ENCODE results near the gene BROX.

The BROX gene

GRCh38 chr1:222757646-222758268 is 45.4 kb downstream of the BROX start:
- POLR2A ChIA-PET, result no interaction called here
- no peak overlapping the region for H3K4me3 ChIP-seq (ENCODE audit: low read depth, low read length)
- H3K27ac ChIP-seq (ENCODE audit: extremely low read depth, low read depth, low read length), result no peak overlapping the region
- TF ChIP-seq ZBTB26 (tag by site-specific recombination; optimal IDR thresholded peaks at IDR 0.05) (no peak), HIC1 (tag by site-specific recombination; IDR thresholded peaks at IDR 0.05) (no peak), ZNF449 (tag by site-specific recombination; IDR thresholded peaks at IDR 0.05) (no peak), GLIS1 (tag by site-specific recombination; IDR thresholded peaks at IDR 0.05) (no peak), ZBTB17 (tag by site-specific recombination; IDR thresholded peaks at IDR 0.05) (no peak), ZNF654 (tag by site-specific recombination; IDR thresholded peaks at IDR 0.05; ENCODE audit: low read depth) (no peak)
- CTCF ChIA-PET, result interaction anchor here (0.6 to 1.2 kb wide), 3 partner anchors 58 to 606 kb away, joined by 3 to 4 read pairs (median 3); no protein-coding TSS in a partner anchor
- no peaks in the 10 kb centered on the region for H3K9me3 ChIP-seq (ENCODE audit: control insufficient read depth, insufficient read depth, low read depth, low read length)
- no peaks in the 10 kb centered on the region for H3K4me1 ChIP-seq (ENCODE audit: control insufficient read depth, insufficient read depth, low read length)
- H3K36me3 ChIP-seq (ENCODE audit: control insufficient read depth in 2 of 2, insufficient read depth in 1 of 2, low read length in 2 of 2), result no peaks in the 10 kb centered on the region

- no peaks in the 10 kb centered on the region for H3K9me3 ChIP-seq (ENCODE audit: control insufficient read depth, insufficient read depth, low read depth, low read length)
- H3K27ac ChIP-seq (ENCODE audit: extremely low read depth, low read depth, low read length), result no peak overlapping the region
These were observed 47.2 kb downstream of the BROX start for GRCh38 chr1:222759451-222760035.

More at GRCh38 chr1:222759451-222760035, 47.2 kb downstream of the BROX start:
- TF ChIP-seq ZNF518A (tag by site-specific recombination; conservative IDR thresholded peaks at IDR 0.05; ENCODE audit: low read depth) (no peak), ZNF248 (tag by site-specific recombination; IDR thresholded peaks at IDR 0.05) (no peak), ZNF670 (tag by site-specific recombination; IDR thresholded peaks at IDR 0.05; ENCODE audit: low read depth) (no peak), ZNF658 (tag by site-specific recombination; IDR thresholded peaks at IDR 0.05) (no peak), ZNF626 (tag by site-specific recombination; IDR thresholded peaks at IDR 0.05) (no peak), IKZF3 (tag by site-specific recombination; IDR thresholded peaks at IDR 0.05) (no peak), GLIS2 (tag by site-specific recombination; IDR thresholded peaks at IDR 0.05) (no peak), KLF10 (tag by site-specific recombination; IDR thresholded peaks at IDR 0.05) (no peak), ZBTB44 (tag by site-specific recombination; IDR thresholded peaks at IDR 0.05) (no peak), ZNF571 (tag by site-specific recombination; IDR thresholded peaks at IDR 0.05) (no peak), KLF7 (tag by site-specific recombination; IDR thresholded peaks at IDR 0.05; ENCODE audit: borderline replicate concordance) (no peak), ZBTB49 (tag by site-specific recombination; IDR thresholded peaks at IDR 0.05; ENCODE audit: low read depth) (no peak)
- Histone ChIP-seq H3K36me3 (ENCODE audit: control insufficient read depth in 2 of 2, insufficient read depth in 1 of 2, low read length in 2 of 2) (no peaks in the 10 kb centered on the region), H3K4me3 (ENCODE audit: low read depth, low read length) (no peak overlapping the region), H3K4me1 (ENCODE audit: control insufficient read depth, insufficient read depth, low read length) (no peaks in the 10 kb centered on the region)
- ChIA-PET POLR2A (no interaction called here), CTCF (interaction anchor here (0.6 kb wide), 1 partner anchor 384 kb away, joined by 3 read pairs; the partner anchor contains the start of gene TLR5)

Measured in HEK293 (cell line).